Body of pancreas (tissue), 4 donors: ENCODE measurements around the gene ZNF550. TPM values are rescaled to one million over a fixed set of nuclear protein-coding genes. Genes with fewer than 3 reads are reported as not detected.
"Not testable (repeated sequence)": the region's sequence is repeated elsewhere in the genome, so short reads cannot be mapped to it uniquely, and the experiment has no call there.

Experiments
- ATAC-seq: fragments of 150-250 bp; one replicate; pipeline ENCODE4 v1.9.1; 2016
- DNase-seq, 4 donors: peaks; one replicate each; pipeline ENCODE4 v3.0.0-alpha.2; 2019
- H3K27ac ChIP-seq, 4 donors: fragments of 200-600 bp; sonication (generic); 1 replicate in 3 of 4; 2 replicates in 1 of 4; pipeline versions ENCODE4 v1.5.1 to v1.6.1; 2016 to 2019; ENCODE audit warnings: mild to moderate bottlenecking in 1 of 4, mixed read lengths in 1 of 4, moderate library complexity in 1 of 4
- H3K27me3 ChIP-seq, 2 donors: fragments of 200-600 bp; sonication (generic); one replicate each; pipeline ENCODE4 v1.6.0; 2016; ENCODE audit warnings: mild to moderate bottlenecking in 1 of 2
- H3K36me3 ChIP-seq, 2 donors: fragments of 200-600 bp; sonication (generic); replicated peaks in 1 of 2; 2 replicates each; pipeline ENCODE4 v1.5.1; 2016; ENCODE audit warnings: low read depth in 2 of 2; ENCODE audit not compliant: insufficient read depth in 1 of 2
- H3K4me1 ChIP-seq: fragments of 200-600 bp; sonication (generic); one replicate; pipeline ENCODE4 v1.6.0; 2016
- H3K4me3 ChIP-seq, 2 donors: fragments of 200-600 bp; sonication (generic); 1 replicate in 1 of 2; 2 replicates in 1 of 2; pipeline ENCODE4 v1.5.1; 2016 to 2019
- H3K9me3 ChIP-seq, 3 donors: fragments of 200-600 bp; sonication (generic); 1 replicate in 2 of 3; 2 replicates in 1 of 3; pipeline ENCODE4 v1.5.1; 2016
- POLR2A ChIP-seq, 3 donors: fragments of 450-650 bp; IDR thresholded peaks; one replicate each; pipeline ENCODE4 v1.6.1; 2016; ENCODE audit warnings: antibody characterized with exemption in 3 of 3, mild to moderate bottlenecking in 2 of 3
- WGBS, 2 donors: methylation state at CpG; one replicate each; pipeline ENCODE4 v1.1.5; 2017; 5-methylcytosine and 5-hydroxymethylcytosine counted together
- intact Hi-C: fragments of 100-400 bp; cut with DNase I; formaldehyde crosslinking; loops from one replicate; pipeline ENCODE4 v1.15.1; 2023
- total RNA-seq, 2 donors: library from RNA; depleted of rRNA; stranded (reverse); fragments of >200 nt; gene quantifications; one replicate each; pipeline ENCODE4 v1.1.0, GENCODE V29; 2016
- TF ChIP-seq, protein P1 (sequence below), 7 experiments: fragments of 450-650 bp in 4 of 7; fragments of 200-600 bp in 3 of 7; sonication (generic) in 3 of 7; IDR thresholded peaks; one replicate each; pipeline ENCODE4 v1.5.1; 2016 to 2019; ENCODE audit warnings: antibody characterized with exemption in 7 of 7

Gene ZNF550
- total RNA-seq, 2 donors from 2014 or later = 4.9 to 5.7 TPM

DNA sequence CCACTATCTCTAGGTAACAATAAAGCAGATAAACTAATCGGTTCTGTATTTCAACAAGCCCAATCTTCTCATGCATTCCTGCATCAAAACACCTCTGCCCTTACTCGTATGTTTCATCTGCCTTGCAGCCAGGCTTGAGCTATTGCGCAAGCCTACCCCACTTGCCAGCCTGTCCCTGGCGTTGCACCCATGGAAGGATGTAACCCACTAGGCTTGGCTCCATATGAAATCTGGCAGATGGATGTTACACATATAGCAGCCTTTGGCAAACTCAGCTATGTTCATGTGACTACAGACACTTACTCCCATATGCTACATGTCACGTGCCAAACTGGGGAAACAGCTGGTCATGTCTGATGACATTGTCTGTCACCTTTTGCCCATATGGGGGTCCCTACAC, 44.4 kb downstream of the ZNF550 start:
- DNase-seq (no peak), ATAC-seq (no peak)
- no peaks in the 10 kb centered on the region for H3K4me1 ChIP-seq
- intact Hi-C loops = no loop called here
- no peak overlapping the region for H3K4me3 ChIP-seq
- no peak overlapping the region for H3K27ac ChIP-seq
- 74 to 90% methylated on average over 5 of the region's 5 CpGs for WGBS, 2 donors
- H3K9me3 ChIP-seq = peaks cover 0 to 23% (median 0%) of the 10 kb centered on the region in 3 donors
- TF ChIP-seq, protein P1, sequence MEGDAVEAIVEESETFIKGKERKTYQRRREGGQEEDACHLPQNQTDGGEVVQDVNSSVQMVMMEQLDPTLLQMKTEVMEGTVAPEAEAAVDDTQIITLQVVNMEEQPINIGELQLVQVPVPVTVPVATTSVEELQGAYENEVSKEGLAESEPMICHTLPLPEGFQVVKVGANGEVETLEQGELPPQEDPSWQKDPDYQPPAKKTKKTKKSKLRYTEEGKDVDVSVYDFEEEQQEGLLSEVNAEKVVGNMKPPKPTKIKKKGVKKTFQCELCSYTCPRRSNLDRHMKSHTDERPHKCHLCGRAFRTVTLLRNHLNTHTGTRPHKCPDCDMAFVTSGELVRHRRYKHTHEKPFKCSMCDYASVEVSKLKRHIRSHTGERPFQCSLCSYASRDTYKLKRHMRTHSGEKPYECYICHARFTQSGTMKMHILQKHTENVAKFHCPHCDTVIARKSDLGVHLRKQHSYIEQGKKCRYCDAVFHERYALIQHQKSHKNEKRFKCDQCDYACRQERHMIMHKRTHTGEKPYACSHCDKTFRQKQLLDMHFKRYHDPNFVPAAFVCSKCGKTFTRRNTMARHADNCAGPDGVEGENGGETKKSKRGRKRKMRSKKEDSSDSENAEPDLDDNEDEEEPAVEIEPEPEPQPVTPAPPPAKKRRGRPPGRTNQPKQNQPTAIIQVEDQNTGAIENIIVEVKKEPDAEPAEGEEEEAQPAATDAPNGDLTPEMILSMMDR (IDR thresholded peaks at IDR 0.05) = no peak
- no peak for TF ChIP-seq POLR2A (IDR thresholded peaks at IDR 0.05)
- no peaks in the 10 kb centered on the region for H3K27me3 ChIP-seq
- no peaks in the 10 kb centered on the region for H3K36me3 ChIP-seq

DNA sequence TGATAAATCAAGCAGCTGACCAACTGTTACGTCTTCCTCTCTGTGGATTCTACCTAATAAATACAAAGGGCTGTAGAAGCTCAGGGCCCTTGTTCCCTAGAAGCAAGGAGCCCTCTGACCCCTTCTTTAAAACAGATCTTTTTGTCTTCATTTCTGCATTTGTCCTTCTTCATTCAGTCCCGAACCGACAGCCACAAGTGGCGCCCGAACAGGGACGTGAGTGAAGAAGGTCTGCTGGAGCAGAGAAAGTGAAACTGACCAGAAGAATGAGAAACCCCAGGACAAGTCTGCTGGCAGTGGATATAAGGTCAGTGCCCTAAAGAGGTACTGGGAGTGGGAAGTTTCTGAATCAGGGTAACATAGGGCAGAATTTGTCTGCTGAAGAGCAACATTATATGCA, 46.8 kb downstream of the ZNF550 start:
- 93 to 94% methylated on average over 6 of the region's 6 CpGs for WGBS, 2 donors
- Histone ChIP-seq H3K27ac (no peak overlapping the region), H3K4me1 (no peaks in the 10 kb centered on the region), H3K36me3 (no peaks in the 10 kb centered on the region), H3K4me3 (no peak overlapping the region), H3K9me3 (peaks cover 0 to 38% (median 0%) of the 10 kb centered on the region in 3 donors), H3K27me3 (no peaks in the 10 kb centered on the region)
- TF ChIP-seq, protein P1 (IDR thresholded peaks at IDR 0.05) = no peak
- TF ChIP-seq POLR2A (IDR thresholded peaks at IDR 0.05) = no peak
- intact Hi-C loops = no loop called here
- DNase-seq (no peak), ATAC-seq (no peak)

DNA sequence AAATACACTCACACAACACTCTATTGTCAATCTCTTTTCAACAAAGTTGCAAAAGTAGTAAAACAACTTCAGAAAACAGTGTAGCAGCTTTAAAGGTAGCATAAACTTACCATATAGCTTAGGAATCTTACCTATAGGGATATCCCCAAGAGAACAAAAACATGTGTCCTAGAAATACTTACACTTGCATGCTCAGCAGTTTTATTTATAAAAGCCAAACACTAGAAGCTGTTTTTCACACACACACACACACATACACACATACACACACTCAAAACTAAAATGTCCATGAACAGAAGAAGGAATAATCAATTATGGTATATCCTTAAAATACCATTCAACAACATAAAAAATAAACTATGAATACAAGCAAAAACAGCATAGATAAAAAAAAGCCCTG, 48.2 kb downstream of the ZNF550 start:
- intact Hi-C loops = no loop called here
- no peaks in the 10 kb centered on the region for H3K27me3 ChIP-seq
- TF ChIP-seq, protein P1 (IDR thresholded peaks at IDR 0.05) = no peak
- TF ChIP-seq POLR2A (IDR thresholded peaks at IDR 0.05) = no peak
- ATAC-seq (no peak), DNase-seq (no peak)
- no peaks in the 10 kb centered on the region for H3K4me1 ChIP-seq
- no peak overlapping the region for H3K27ac ChIP-seq
- peaks cover 10 to 12% of the 10 kb centered on the region in 2 donors for H3K36me3 ChIP-seq
- H3K4me3 ChIP-seq = no peak overlapping the region
- H3K9me3 ChIP-seq = peaks cover 0 to 50% (median 0%) of the 10 kb centered on the region in 3 donors

DNA sequence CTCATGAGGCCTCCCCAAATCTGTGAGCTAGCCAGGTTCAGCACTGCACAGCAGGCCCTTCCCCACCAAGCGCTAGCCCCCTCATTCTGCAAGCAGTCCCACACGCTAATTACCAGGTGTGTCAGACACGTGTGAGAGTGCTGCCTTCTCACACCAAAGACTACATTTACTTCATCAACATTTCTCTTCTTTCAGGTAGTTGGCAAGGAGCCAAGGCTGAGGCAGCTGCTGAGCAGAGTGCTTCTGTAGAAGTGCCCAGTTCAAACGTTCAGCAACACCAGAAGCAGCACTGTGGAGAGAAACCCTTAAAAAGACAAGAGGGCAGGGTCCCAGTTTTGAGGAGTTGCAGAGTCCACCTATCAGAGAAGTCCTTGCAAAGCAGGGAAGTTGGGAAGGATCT, 53.5 kb downstream of the ZNF550 start:
- intact Hi-C loops = no loop called here
- peaks cover 0 to 55% (median 0%) of the 10 kb centered on the region in 3 donors for H3K9me3 ChIP-seq
- no peaks in the 10 kb centered on the region for H3K27me3 ChIP-seq
- H3K36me3 ChIP-seq = peaks cover 20 to 28% of the 10 kb centered on the region in 2 donors
- DNase-seq = no peak
- no peaks in the 10 kb centered on the region for H3K4me1 ChIP-seq
- H3K4me3 ChIP-seq = no peak overlapping the region
- no peak overlapping the region for H3K27ac ChIP-seq
- 79 to 87% methylated on average over 4 of the region's 4 CpGs for WGBS, 2 donors
- ATAC-seq = no peak
- no peak for TF ChIP-seq POLR2A (IDR thresholded peaks at IDR 0.05)
- TF ChIP-seq, protein P1 (IDR thresholded peaks at IDR 0.05) = no peak

DNA sequence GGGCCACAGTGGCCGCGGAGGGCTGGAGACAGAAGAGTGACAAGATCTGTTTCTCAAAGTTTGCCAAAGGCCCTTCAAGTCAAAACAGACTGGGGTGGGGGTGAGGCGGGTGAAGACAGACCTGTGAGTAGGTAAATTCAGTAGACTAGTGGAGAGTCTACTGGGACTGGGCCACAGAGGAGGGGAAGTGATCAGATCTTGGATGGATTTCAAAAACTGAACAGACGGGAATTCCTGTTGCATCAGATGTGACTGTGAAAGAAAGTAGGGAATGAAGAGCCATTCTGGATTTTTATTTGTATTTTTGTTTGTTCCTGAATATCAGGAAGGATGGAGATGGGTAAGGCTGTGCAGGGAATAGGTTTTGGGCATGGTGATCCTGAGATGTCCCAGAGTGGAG, 59.3 kb downstream of the ZNF550 start:
- ATAC-seq, H3K27ac ChIP-seq, H3K27me3 ChIP-seq, intact Hi-C loops, H3K4me1 ChIP-seq, H3K36me3 ChIP-seq, DNase-seq, H3K4me3 ChIP-seq: not testable (repeated sequence)
- peaks cover 0 to 23% (median 0%) of the 10 kb centered on the region in 3 donors for H3K9me3 ChIP-seq
- WGBS, 2 donors = 0% methylated on average over 1 to 2 of the region's 4 CpGs
